Esophagus squamous epithelium (tissue), 5 donors: ENCODE measurements around the gene KBTBD4. TPM values are rescaled to one million over a fixed set of nuclear protein-coding genes. Genes with fewer than 3 reads are reported as not detected.
"Not testable (repeated sequence)": the region's sequence is repeated elsewhere in the genome, so short reads cannot be mapped to it uniquely, and the experiment has no call there.

Experiments used
- DNase-seq: peaks from one replicate; lab custom pipeline; 2025; lab: John Stamatoyannopoulos, UW
- H3K27ac ChIP-seq, 4 donors: fragments of 200-600 bp; sonication (generic); one replicate each; pipeline ENCODE4 v1.5.1; 2016 to 2019; ENCODE audit warnings: mild to moderate bottlenecking in 1 of 4
- H3K27me3 ChIP-seq, 4 donors: fragments of 200-600 bp; sonication (generic); 1 replicate in 3 of 4; 2 replicates in 1 of 4; pipeline versions ENCODE4 v1.5.1 to v1.6.0; 2017 to 2021; ENCODE audit warnings: antibody characterized with exemption in 1 of 4
- H3K36me3 ChIP-seq, 3 donors: fragments of 200-600 bp; sonication (generic); one replicate each; pipeline ENCODE4 v1.5.1; 2016 to 2019
- H3K4me1 ChIP-seq, 3 donors: fragments of 200-600 bp; sonication (generic); one replicate each; pipeline ENCODE4 v1.5.1; 2017 to 2019
- H3K4me3 ChIP-seq, 4 donors: fragments of 200-600 bp; sonication (generic); 1 replicate in 3 of 4; 2 replicates in 1 of 4; pipeline ENCODE4 v1.5.1; 2016 to 2019; ENCODE audit warnings: mild to moderate bottlenecking in 2 of 4, moderate library complexity in 1 of 4
- H3K9me3 ChIP-seq, 3 donors: fragments of 200-600 bp; sonication (generic); one replicate each; pipeline ENCODE4 v1.5.1; 2016 to 2019
- CTCF ChIP-seq, 6 experiments: fragments of 450-650 bp in 4 of 6; fragments of 200-600 bp in 2 of 6; sonication (generic) in 2 of 6; IDR thresholded peaks; one replicate each; pipeline ENCODE4 v1.5.1; 2016 to 2019; ENCODE audit warnings: antibody characterized with exemption in 6 of 6, mild to moderate bottlenecking in 4 of 6, moderate library complexity in 4 of 6
- POLR2A ChIP-seq, 4 donors: fragments of 450-650 bp; IDR thresholded peaks; one replicate each; pipeline ENCODE4 v1.6.1; 2017; ENCODE audit warnings: antibody characterized with exemption in 4 of 4, mild to moderate bottlenecking in 4 of 4, moderate library complexity in 3 of 4
- WGBS, 2 donors: methylation state at CpG; one replicate each; pipeline ENCODE4 v1.1.5; 2018; 5-methylcytosine and 5-hydroxymethylcytosine counted together
- intact Hi-C: fragments of 100-400 bp; cut with DNase I; formaldehyde crosslinking; loops from one replicate; pipeline ENCODE4 v1.15.0; 2022
- small RNA-seq, 4 donors: library from RNA; depleted of rRNA; stranded (forward); fragments of <200 nt; gene quantifications; one replicate each; pipeline ENCODE3, GENCODE V24; 2016
- total RNA-seq, 4 donors: library from RNA; depleted of rRNA; stranded (reverse); fragments of >200 nt; gene quantifications; one replicate each; pipeline ENCODE4 v1.1.0, GENCODE V29; 2016
- donor health status: DM: yes; HTN: yes; CAD: no.

The KBTBD4 gene
- total RNA-seq, 4 donors from 2014 or later, result 12.4 to 22.7 (median 16.0) TPM

GRCh38 chr11:47527186-47527585, 51.6 kb downstream of the KBTBD4 start:
- H3K36me3 ChIP-seq, result peaks cover 0 to 19% (median 0%) of the 10 kb centered on the region in 3 donors
- H3K4me3 ChIP-seq, result no peak overlapping the region
- intact Hi-C loops, result no loop called here
- H3K27me3 ChIP-seq, result no peaks in the 10 kb centered on the region
- H3K27ac ChIP-seq, result peak overlapping the region in 2 of 4 donors; percentile 2 to 76
- no peak for DNase-seq
- no peaks in the 10 kb centered on the region for H3K9me3 ChIP-seq
- 91 to 94% methylated on average over 6 of the region's 6 CpGs for WGBS, 2 donors
- peaks cover 23 to 74% (median 44%) of the 10 kb centered on the region in 3 donors for H3K4me1 ChIP-seq
- no peak for TF ChIP-seq POLR2A (IDR thresholded peaks at IDR 0.05)

- DNase-seq, H3K9me3 ChIP-seq, intact Hi-C loops, H3K4me3 ChIP-seq, H3K27me3 ChIP-seq: not testable (repeated sequence)
- Histone ChIP-seq H3K27ac (peak overlapping the region in 2 of 4 donors; percentile 76 to 77), H3K36me3 (peaks cover 0 to 19% (median 0%) of the 10 kb centered on the region in 3 donors), H3K4me1 (peaks cover 21 to 74% (median 49%) of the 10 kb centered on the region in 3 donors)
- 74 to 86% methylated on average over 8 to 9 of the region's 9 CpGs for WGBS, 2 donors
These were observed 52.7 kb downstream of the KBTBD4 start for GRCh38 chr11:47526032-47526431.

GRCh38 chr11:47524291-47524874, 54.4 kb downstream of the KBTBD4 start:
- Histone ChIP-seq H3K9me3 (no peaks in the 10 kb centered on the region), H3K27me3 (no peaks in the 10 kb centered on the region), H3K4me1 (peaks cover 18 to 86% (median 44%) of the 10 kb centered on the region in 3 donors), H3K4me3 (peak overlapping the region in 3 of 4 donors; percentile 21 to 49 (median 26)), H3K36me3 (peaks cover 0 to 17% (median 0%) of the 10 kb centered on the region in 3 donors), H3K27ac (peak overlapping the region; percentile 45 to 77 (median 76))
- TF ChIP-seq CTCF (IDR thresholded peaks at IDR 0.05), result no peak
- TF ChIP-seq POLR2A (IDR thresholded peaks at IDR 0.05), result no peak
- intact Hi-C loops, result no loop called here
- DNase-seq, result no peak
- 23 to 28% methylated on average over 9 of the region's 9 CpGs for WGBS, 2 donors

- H3K4me3 ChIP-seq, result peak overlapping the region in 3 of 4 donors; percentile 21 to 49 (median 26)
These were observed 55.1 kb downstream of the KBTBD4 start for GRCh38 chr11:47523490-47524225.

More at GRCh38 chr11:47523490-47524225, 55.1 kb downstream of the KBTBD4 start:
- DNase-seq, result no peak
- Histone ChIP-seq H3K9me3 (no peaks in the 10 kb centered on the region), H3K27me3 (no peaks in the 10 kb centered on the region), H3K27ac (peak overlapping the region; percentile 39 to 77 (median 76)), H3K36me3 (peaks cover 0 to 10% (median 0%) of the 10 kb centered on the region in 3 donors), H3K4me1 (peaks cover 20 to 93% (median 49%) of the 10 kb centered on the region in 3 donors)
- intact Hi-C loops, result no loop called here
- WGBS, 2 donors, result 13 to 20% methylated on average over 3 of the region's 3 CpGs
- TF ChIP-seq CTCF (IDR thresholded peaks at IDR 0.05) (no peak), POLR2A (IDR thresholded peaks at IDR 0.05) (no peak)

Small RNA genes lying within 50 kb of the gene (small RNA-seq; reads per million reads assigned to genes)
- gene RN7SL652P (0 reads per million in 4 donors), gene RNU5E-10P (0 reads per million in 4 donors)

Other genes starting within 250 kb of the KBTBD4 start
- gene MYBPC3, start 226.3 kb downstream of the KBTBD4 start, total RNA-seq, result under 1 TPM in 1 of 4 donors, not detected in 3; 0.08 TPM
- gene SPI1, start 200.4 kb downstream of the KBTBD4 start, total RNA-seq, result 10 to 100 TPM in 2 of 4 donors, 1 to 10 TPM in 2; 2.6 to 15.4 (median 8.8) TPM
- 10 to 100 TPM; 10.9 to 44.3 (median 13.8) TPM for gene SLC39A13, start 170.4 kb downstream of the KBTBD4 start, total RNA-seq
- gene PSMC3, start 152.5 kb downstream of the KBTBD4 start, total RNA-seq, result 100 to 1,000 TPM in 3 of 4 donors, 10 to 100 TPM in 1; 72.9 to 134 (median 122) TPM
- gene RAPSN, start 129.8 kb downstream of the KBTBD4 start, total RNA-seq, result under 1 TPM in 1 of 4 donors, not detected in 3; 0.38 TPM
- gene CELF1, start 25.8 kb downstream of the KBTBD4 start, total RNA-seq, result 10 to 100 TPM; 50.4 to 88.9 (median 64.1) TPM
- 10 to 100 TPM; 67.7 to 92.3 (median 78.7) TPM for gene PTPMT1, start 13.4 kb downstream of the KBTBD4 start, total RNA-seq
- gene NDUFS3, start 104 bp upstream of the KBTBD4 start, total RNA-seq, result 10 to 100 TPM; 65.5 to 89.9 (median 83.6) TPM
- gene FAM180B, start 7.7 kb upstream of the KBTBD4 start, total RNA-seq, result not detected
- gene C1QTNF4, start 15.4 kb upstream of the KBTBD4 start, total RNA-seq, result under 1 TPM in 3 of 4 donors, not detected in 1; 0.35 to 0.57 (median 0.41) TPM
- gene MTCH2, start 63.6 kb upstream of the KBTBD4 start, total RNA-seq, result 10 to 100 TPM; 44.5 to 67.2 (median 53.9) TPM
- gene AGBL2, start 136.4 kb upstream of the KBTBD4 start, total RNA-seq, result under 1 TPM in 3 of 4 donors, not detected in 1; 0.35 to 0.76 (median 0.57) TPM
- 100 to 1,000 TPM in 1 of 4 donors, 10 to 100 TPM in 3; 52.4 to 159 (median 79.0) TPM for gene FNBP4, start 188.4 kb upstream of the KBTBD4 start, total RNA-seq